COLO668 (cell line): ENCODE data around the gene TSPAN4.

Experiments
- DNase-seq: peaks from one replicate; lab custom pipeline; 2025; ENCODE audit not compliant: unreplicated experiment; lab: John Stamatoyannopoulos, UW

Gene TSPAN4

DNA sequence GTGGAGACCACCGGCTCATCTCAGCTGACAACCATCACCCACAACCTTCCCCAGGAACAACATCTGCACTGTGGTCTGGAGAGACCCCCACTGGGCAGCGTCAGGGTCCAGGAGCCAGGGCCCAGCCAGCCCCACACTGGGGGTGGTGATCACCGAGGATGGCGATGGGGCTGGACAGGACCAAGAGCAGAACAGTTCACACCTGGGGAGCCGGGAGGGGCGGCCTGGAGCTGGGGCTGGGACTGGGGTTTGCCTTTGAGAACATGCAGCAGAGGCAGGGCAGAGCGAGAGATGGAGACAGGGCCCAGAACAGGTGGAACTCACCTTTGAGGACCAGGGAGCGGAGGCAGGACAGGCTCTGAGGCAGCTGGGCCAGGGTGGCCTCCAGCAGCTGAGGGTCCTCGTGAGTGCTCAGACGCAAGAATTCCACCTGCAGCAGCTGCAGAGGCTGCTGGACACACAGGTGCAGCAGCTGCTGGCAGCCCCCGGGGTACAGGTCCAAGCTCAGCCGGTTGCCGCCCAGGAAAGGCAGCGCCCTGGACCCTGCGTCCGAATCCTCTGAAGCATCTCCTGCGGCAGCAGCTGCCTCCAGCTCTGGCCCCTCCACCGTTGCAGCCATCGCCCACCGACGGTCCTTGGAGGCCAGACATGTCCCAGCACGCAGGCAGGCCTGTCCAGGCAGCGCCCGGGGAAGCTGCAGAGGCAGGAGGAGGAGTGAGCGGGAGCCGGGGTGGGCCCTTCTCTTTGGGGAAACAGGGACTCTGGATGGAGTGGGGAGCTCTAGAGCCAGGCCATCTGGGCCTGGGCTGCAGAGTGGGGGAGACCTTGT lies 38.7 kb upstream of the TSPAN4 start:
- DNase-seq, result peak; percentile 66

DNA sequence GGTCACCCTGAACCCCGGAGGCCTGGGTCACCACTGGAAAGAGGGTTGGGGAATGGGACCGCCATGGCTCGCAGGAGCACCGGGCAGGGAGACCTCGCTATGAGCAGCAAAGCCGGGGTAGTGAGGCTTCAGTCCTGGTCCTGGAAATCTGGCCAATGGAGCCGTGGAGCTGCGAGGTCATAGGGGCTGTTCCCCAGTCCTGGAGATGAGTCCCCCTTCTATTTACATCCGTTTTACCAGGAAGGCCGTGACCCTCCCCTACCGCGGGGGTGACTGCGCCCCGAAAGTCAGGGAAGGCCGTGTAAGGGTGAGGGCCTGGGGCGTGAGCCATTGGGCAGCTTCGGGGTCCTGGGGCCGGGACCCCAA lies 38.1 kb upstream of the TSPAN4 start:
- no peak for DNase-seq

- DNase-seq, result peak; percentile 6
Observed at GRCh38 chr11:808427-809286, 34.0 kb upstream of the TSPAN4 start.

DNA sequence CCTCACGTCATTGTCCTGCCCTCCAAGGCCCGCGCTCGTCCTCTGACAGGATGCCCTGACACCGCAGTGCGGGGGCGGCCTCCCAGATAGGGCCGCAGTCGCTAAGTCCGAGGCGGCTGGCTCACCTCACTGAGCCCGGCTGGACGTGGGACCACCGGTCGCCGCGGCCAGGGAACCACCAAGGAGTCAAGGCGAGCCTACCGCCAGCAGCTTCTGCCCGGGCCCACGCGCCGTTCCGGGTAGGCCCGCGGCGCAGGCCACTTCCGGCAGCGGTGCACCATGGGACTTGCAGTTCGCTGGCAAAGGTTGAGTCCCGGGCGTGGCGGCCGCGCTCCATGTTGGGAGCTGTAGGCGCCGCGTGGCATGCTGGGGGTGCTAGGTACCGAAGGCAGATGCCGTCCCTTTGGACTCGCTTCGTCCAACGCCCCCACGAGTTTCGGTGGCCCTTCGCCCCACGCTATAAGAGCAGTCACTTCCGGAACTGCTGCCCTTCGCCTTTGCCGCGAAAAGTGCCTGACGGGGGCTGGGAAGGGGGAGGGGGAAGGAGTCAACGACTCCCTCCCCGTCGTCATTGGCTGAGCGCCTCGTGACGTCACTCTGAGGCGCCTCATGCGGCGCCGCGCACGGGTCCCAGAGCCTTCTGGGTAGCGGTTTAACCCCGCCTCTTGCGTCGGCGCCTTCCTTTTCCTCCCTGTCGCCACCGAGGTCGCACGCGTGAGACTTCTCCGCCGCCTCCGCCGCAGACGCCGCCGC lies 33.2 kb upstream of the TSPAN4 start, which contains the start of gene RPLP2:
TSS of gene RPLP2 (plus strand) at position 681 of the 753 bp plus-strand sequence. CDS start 268 bp downstream, outside the sequence.
- DNase-seq, result peak; percentile 87

GRCh38 chr11:810040-810567 lies 32.5 kb upstream of the TSPAN4 start:
- DNase-seq, result no peak

DNA sequence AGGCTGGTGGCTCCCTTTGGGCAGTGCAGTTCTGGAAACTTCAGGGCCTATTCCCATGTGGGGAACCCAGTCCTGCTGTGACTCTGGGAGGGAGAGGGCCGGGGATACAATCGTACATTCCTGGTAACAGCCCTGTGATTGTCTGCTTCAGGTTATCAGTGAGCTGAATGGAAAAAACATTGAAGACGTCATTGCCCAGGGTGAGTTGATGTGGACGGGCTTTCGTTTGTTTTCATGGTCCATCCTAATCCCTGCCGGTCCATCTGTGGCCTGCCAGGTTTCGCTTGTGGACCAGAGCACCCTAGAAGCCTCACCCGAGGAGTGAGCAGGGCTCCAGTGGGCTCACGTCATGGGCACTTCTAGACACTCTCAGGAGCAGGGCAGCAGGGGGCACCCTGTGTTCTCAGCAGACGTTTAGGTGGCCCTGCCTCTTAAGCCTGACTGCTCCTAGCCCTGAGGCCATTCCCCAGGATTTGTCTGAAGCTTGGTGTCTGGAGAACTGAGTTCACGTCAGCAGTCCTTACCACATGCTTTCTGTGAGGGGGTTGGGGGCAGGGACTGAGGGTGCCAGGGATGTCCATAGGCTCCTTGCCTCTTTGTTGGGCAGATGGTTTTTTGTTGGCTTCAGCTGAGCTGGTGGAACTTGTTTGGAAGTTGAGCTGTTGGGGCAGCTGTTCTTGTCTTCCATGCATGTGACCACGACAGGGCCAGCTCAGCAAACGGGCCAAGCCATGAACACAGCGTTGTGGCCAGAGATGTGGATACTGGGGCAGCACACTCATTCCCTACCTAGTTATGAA lies 31.0 kb upstream of the TSPAN4 start:
- no peak for DNase-seq

DNA sequence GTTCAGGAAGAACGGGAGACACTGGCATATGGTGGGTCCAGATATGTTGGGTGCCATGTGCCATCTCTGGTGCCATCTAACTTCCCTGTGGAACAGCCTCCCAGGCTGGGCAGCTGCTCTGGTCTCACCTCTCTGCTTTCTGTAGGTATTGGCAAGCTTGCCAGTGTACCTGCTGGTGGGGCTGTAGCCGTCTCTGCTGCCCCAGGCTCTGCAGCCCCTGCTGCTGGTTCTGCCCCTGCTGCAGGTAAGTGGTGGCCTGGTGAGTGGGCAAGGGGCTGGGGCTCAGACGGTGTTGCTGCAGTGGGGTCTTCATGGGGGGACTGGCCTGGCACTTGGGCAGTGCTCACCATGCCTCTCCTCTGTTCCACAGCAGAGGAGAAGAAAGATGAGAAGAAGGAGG lies 30.3 kb upstream of the TSPAN4 start:
- DNase-seq, result no peak

DNA sequence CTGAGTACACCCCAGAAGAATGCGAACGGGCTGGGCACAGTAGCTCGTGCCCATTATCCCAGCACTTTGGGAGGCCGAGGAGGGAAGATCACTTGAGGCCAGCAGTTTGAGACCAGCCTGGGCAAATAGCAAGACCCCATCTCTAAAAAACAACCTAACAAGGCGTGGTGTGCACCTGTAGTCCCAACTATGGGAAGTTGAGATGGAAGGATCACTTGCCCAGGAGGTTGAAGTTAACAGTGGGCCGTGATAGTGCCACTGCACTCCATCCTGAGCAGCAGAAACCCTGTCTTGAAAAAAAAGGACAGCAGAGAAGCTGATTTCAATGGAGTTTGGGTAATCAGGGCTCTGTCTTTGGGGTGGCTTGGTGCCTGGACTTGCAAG lies 29.6 kb upstream of the TSPAN4 start:
- DNase-seq, result no peak

- DNase-seq, result no peak
Observed at GRCh38 chr11:813456-814096, 29.1 kb upstream of the TSPAN4 start.

- no peak for DNase-seq
Observed at GRCh38 chr11:815675-816432, 26.8 kb upstream of the TSPAN4 start.

GRCh38 chr11:816433-816779 lies 26.2 kb upstream of the TSPAN4 start:
- no peak for DNase-seq

GRCh38 chr11:818396-819128 lies 24.1 kb upstream of the TSPAN4 start, which contains the start of gene PNPLA2:
TSS of gene PNPLA2 (plus strand) at chr11:818914. CDS start at chr11:819719, 805 bp downstream.
- DNase-seq, result no peak

DNA sequence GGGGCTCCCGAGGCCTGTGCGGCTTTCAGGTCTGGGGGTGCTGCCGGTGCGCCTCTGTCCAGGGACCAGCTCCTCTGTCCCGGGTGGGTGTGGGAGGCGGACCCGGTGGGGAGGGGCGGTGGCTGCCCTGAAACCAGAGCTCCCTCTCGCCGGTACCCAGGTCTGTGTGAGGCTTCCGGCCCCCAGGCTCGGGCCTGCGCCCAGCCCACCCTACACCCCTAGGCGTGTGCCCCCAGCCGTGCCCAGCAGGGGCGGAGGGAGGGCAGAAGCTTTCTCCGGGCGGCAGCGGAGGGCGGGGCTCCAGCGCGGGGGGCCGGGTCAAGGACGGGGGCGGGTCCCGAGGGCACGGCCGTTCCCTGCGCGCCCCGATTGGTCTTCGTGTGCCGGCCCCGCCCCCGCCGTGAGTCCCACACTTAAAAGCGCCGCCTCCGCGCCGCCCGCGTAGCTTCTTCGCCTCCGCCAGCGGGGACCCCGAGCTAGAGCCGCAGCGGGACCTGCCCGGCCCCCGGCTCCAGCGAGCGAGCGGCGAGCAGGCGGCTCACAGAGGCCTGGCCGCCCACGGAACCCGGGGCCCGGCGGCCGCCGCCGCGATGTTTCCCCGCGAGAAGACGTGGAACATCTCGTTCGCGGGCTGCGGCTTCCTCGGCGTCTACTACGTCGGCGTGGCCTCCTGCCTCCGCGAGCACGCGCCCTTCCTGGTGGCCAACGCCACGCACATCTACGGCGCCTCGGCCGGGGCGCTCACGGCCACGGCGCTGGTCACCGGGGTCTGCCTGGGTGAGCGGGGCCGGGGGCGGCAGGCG lies 23.3 kb upstream of the TSPAN4 start:
- DNase-seq, result peak; percentile 84

GRCh38 chr11:819943-820649 lies 22.6 kb upstream of the TSPAN4 start:
- DNase-seq, result peak; percentile 73

GRCh38 chr11:820655-821511 lies 21.8 kb upstream of the TSPAN4 start:
- DNase-seq, result no peak
